ENCODE results near the gene CISD2.
"Not testable (repeated sequence)": the region's sequence is repeated elsewhere in the genome, so short reads cannot be mapped to it uniquely, and the experiment has no call there.

The CISD2 gene

GRCh38 chr4:102850370-102850769, 18.4 kb upstream of the CISD2 start:
- no peak for DNase-seq

- no peak for DNase-seq
Observed at GRCh38 chr4:102858828-102859464, 9.8 kb upstream of the CISD2 start.

GRCh38 chr4:102860611-102861324, 8.0 kb upstream of the CISD2 start:
- no peak for DNase-seq

- DNase-seq = no peak
Observed at GRCh38 chr4:102862016-102862415, 6.8 kb upstream of the CISD2 start.

GRCh38 chr4:102862747-102863146, 6.0 kb upstream of the CISD2 start:
- no peak for DNase-seq

GRCh38 chr4:102865327-102865726, 3.5 kb upstream of the CISD2 start:
- not testable (repeated sequence) for DNase-seq

- no peak for DNase-seq
Observed at GRCh38 chr4:102867278-102868152, 1.3 kb upstream of the CISD2 start.

- DNase-seq = peak in 1 of 4 experiments; percentile 5
Observed at GRCh38 chr4:102868153-102868780, 525 bp upstream of the CISD2 start.

- no peak for DNase-seq
Observed at GRCh38 chr4:102869569-102870197, 891 bp downstream of the CISD2 start.

- DNase-seq = no peak
Observed at GRCh38 chr4:102871772-102872171, 3.0 kb downstream of the CISD2 start.

GRCh38 chr4:102877477-102878106, 8.8 kb downstream of the CISD2 start:
- not testable (repeated sequence) for DNase-seq

- DNase-seq = not testable (repeated sequence)
Observed at GRCh38 chr4:102878349-102878748, 9.6 kb downstream of the CISD2 start.

- DNase-seq = no peak
Observed at GRCh38 chr4:102878901-102879300, 10.1 kb downstream of the CISD2 start.

GRCh38 chr4:102881343-102881742, 12.6 kb downstream of the CISD2 start:
- no peak for DNase-seq

- no peak for DNase-seq
Observed at GRCh38 chr4:102883278-102883677, 14.5 kb downstream of the CISD2 start.

- not testable (repeated sequence) for DNase-seq
Observed at GRCh38 chr4:102888570-102888969, 19.8 kb downstream of the CISD2 start.

GRCh38 chr4:102889866-102890265, 21.1 kb downstream of the CISD2 start:
- not testable (repeated sequence) for DNase-seq

- not testable (repeated sequence) for DNase-seq
Observed at GRCh38 chr4:102896547-102896946, 27.8 kb downstream of the CISD2 start.

GRCh38 chr4:102897610-102898009, 28.8 kb downstream of the CISD2 start:
- DNase-seq = not testable (repeated sequence)

- no peak for DNase-seq
Observed at GRCh38 chr4:102901804-102902203, 33.0 kb downstream of the CISD2 start.

- no peak for DNase-seq
Observed at GRCh38 chr4:102918859-102919258, 50.1 kb downstream of the CISD2 start.

- not testable (repeated sequence) for DNase-seq
Observed at GRCh38 chr4:102919697-102920096, 50.9 kb downstream of the CISD2 start.
